Body of pancreas (tissue), 4 donors: ENCODE data around the gene DLST.

ENCODE experiments used
- POLR2A ChIP-seq, 3 donors: fragments of 450-650 bp; IDR thresholded peaks; one replicate each; pipeline ENCODE4 v1.6.1; 2016; ENCODE audit warnings: antibody characterized with exemption in 3 of 3, mild to moderate bottlenecking in 2 of 3
- TF ChIP-seq, protein P1 (sequence below), 7 experiments: fragments of 450-650 bp in 4 of 7; fragments of 200-600 bp in 3 of 7; sonication (generic) in 3 of 7; IDR thresholded peaks; one replicate each; pipeline ENCODE4 v1.5.1; 2016 to 2019; ENCODE audit warnings: antibody characterized with exemption in 7 of 7

DNA sequence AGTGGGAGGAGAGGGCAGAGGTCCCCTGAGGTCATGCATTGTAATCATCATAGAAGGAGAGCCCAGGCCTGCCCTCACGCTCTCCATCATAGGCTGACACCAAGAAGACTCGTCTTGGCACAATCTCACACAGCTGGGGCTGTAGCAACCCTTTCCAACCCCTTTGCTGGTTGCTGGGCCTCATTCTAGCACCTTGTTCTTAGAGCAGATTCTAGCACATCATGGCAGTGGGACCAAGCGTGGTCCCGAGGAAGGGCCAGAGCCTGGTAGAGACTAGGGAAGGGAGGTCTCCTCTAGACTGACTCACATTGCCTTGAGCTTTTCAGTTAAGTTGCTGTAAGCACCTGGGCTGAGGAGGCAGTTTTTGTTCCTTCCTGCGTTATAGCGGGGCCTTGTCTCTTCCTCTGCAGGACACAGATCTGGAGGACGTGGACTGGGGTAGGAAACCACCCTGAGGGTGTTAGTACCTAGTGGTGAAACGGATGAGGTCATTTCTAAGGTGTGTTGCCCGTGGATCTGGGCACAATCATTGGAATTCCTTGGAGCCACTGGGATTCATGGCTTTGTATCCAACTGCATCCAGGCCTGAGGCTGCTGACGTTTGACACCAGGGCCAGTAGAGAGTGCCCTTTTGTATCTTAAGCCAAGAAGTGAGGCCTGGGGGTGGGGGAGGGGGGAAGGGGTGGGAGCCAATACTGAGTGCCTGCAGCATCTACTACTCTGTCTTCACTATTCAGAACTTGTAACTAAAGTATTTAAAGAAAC is 21.4 kb downstream of the DLST start:
- TF ChIP-seq, protein P1, sequence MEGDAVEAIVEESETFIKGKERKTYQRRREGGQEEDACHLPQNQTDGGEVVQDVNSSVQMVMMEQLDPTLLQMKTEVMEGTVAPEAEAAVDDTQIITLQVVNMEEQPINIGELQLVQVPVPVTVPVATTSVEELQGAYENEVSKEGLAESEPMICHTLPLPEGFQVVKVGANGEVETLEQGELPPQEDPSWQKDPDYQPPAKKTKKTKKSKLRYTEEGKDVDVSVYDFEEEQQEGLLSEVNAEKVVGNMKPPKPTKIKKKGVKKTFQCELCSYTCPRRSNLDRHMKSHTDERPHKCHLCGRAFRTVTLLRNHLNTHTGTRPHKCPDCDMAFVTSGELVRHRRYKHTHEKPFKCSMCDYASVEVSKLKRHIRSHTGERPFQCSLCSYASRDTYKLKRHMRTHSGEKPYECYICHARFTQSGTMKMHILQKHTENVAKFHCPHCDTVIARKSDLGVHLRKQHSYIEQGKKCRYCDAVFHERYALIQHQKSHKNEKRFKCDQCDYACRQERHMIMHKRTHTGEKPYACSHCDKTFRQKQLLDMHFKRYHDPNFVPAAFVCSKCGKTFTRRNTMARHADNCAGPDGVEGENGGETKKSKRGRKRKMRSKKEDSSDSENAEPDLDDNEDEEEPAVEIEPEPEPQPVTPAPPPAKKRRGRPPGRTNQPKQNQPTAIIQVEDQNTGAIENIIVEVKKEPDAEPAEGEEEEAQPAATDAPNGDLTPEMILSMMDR (IDR thresholded peaks at IDR 0.05) = no peak
- TF ChIP-seq POLR2A (IDR thresholded peaks at IDR 0.05) = no peak
